CD4-positive, alpha-beta T cell treated with Interleukin-6 at 100 ng/mL for 8 hours (primary cell): ENCODE measurements around the gene SUSD3.

Experiments
- DNase-seq: peaks from one replicate; pipeline ENCODE4 v3.0.0-alpha.2; 2020; ENCODE audit warnings: mixed read lengths, low spot score

Gene SUSD3

GRCh38 chr9:93052791-93053540, 5.5 kb upstream of the SUSD3 start:
- DNase-seq, result no peak

- no peak for DNase-seq
Observed at GRCh38 chr9:93053781-93054331, 4.6 kb upstream of the SUSD3 start.

- DNase-seq, result no peak
Observed at GRCh38 chr9:93054758-93055704, 3.5 kb upstream of the SUSD3 start.

GRCh38 chr9:93057042-93057702, 1.3 kb upstream of the SUSD3 start:
- DNase-seq, result no peak

DNA sequence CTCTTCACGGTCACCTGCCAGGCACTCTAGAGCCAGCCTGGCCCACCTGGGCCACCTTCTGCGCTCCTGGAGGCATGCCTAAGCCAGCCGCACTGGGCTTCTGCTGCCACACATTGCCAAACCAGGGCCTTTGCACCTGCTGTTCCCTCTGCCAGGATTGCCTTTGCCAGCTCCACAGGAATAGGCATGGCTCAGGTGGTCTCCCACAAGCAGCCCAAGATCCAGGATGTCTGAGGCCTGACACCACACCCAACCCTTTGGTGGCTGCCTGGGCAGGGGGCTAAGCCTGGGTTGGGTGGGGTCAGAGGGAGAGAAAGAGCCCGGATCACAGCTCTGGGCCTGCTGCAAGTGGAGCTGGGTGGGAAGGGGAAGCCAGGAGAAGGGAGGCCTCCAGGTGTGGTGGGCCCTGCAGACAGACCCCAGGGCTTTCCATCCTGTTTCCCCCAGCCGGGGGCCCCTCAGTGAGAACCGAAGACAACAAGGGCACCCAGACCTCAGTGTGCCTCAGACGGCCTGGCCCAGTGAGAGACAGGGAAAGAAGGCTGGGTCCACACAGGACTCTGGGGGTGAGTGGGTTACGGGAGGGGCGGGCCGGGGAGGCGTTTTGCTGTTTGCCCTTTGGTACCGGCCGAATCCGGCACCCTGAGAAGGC, 672 bp upstream of the SUSD3 start:
- DNase-seq, result no peak

DNA sequence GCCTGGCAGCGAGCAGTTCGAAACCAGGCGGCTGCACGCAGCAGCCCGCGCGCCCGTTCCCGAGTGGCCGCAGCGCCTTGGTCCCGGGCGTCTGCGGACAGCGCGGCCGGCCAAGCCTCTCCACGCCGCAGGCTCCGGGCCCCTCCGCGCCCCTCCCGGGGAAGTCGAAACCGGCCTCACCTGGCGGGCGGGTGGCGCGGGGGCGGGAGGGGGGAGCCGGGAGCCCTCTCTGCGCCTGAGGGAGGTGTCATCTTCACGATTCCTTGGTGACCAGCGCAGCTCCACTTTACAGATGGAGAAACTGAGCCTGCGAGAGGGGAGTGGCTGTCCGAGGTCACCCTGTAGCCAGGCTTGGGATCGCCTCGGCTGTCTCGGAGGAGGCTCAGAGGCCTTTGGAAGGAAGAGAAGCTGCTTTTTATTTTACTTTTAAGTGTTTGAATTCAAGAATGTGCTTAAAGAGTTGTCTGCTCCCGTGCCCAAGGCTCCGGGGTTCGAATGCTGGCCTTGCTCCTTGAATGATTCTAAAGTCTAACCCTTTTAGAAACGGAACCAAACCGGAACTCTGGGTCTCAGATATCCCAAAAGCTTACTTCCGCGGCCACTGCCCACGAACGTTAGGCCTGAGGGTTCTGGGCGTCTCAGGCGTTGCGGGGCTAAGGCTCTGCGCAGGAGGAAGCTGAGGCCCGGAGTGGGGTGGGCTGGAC, 662 bp downstream of the SUSD3 start:
- DNase-seq, result no peak

GRCh38 chr9:93059715-93060578, 1.4 kb downstream of the SUSD3 start:
- no peak for DNase-seq

- DNase-seq, result no peak
Observed at GRCh38 chr9:93060746-93061259, 2.3 kb downstream of the SUSD3 start.

DNA sequence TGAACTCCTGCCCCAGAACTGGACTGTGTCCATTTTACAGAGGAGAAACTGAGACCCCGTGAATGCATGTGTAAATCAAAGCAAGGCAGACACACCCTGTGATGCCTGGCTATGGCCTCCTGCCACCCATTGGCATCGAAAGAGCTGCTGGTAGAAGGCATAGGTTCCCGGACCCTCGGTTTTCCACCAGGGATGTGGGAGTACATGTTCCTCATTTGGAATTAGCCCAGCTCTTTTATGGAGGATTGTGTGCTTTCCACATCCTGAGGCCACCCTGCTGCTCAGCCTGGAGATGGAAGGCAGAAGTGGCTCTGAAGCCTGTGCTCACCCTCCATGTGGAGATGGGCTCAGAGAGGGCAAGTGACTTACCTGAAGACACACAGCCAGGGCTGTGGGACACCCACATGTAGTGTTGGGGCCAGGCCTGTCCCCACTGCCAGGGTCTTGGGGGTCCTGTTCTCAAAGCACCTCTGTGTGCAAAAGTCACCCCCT, 2.8 kb downstream of the SUSD3 start:
- no peak for DNase-seq

DNA sequence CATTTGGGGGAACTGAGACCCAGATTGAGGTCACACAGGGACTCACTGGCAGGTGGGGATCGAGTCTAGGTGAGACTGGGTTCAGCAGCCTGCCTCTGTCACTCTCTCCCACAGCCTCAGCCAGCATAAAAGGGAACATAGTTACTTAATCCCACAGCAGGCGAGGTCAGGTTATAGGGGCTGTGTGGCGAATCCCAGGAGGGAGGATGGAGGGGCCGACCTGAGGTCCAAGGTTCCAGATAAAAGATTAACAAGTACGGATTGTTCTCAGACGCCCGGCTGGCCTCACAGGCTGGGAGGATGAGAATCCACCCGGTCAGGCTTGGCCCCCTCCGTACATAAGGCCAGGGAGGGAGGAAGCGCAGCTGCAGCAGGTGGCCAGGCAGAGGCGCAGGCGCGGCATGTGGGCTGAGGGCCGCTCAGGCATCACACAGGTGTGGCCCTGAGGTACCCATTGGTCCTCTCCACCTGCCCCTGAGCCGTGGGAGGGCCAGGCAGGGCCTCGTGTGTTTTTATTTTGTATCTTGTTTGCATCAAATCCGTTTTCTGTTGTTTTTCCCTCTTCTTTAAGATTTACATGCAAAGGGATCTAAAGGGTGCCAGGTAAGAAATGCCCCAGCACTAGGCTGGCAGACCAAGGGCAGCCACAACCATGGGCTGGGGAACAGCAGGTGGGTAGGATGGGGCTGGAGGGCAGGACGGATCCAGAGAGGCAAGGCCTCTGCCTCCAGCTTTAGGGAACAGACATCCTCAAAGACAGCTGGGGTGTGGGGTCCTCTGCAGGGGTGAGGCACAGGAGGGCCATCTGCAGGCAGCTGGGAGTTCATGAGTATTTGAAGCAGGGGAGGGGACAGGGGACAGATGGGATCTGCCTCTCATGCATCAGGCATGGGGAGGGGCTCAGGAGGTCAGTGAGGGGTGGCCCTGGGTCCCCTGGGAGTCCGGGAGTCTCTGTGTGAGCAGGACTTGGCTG, 3.6 kb downstream of the SUSD3 start:
- peak; percentile 33 for DNase-seq

- peak; percentile 93 for DNase-seq
Observed at GRCh38 chr9:93064392-93065134, 6.1 kb downstream of the SUSD3 start.

GRCh38 chr9:93065135-93065720, 6.7 kb downstream of the SUSD3 start:
- DNase-seq, result no peak

GRCh38 chr9:93066978-93067603, 8.6 kb downstream of the SUSD3 start:
- no peak for DNase-seq

- DNase-seq, result no peak
Observed at GRCh38 chr9:93068956-93069355, 10.5 kb downstream of the SUSD3 start.

GRCh38 chr9:93071464-93071863, 13.0 kb downstream of the SUSD3 start:
- DNase-seq, result no peak

DNA sequence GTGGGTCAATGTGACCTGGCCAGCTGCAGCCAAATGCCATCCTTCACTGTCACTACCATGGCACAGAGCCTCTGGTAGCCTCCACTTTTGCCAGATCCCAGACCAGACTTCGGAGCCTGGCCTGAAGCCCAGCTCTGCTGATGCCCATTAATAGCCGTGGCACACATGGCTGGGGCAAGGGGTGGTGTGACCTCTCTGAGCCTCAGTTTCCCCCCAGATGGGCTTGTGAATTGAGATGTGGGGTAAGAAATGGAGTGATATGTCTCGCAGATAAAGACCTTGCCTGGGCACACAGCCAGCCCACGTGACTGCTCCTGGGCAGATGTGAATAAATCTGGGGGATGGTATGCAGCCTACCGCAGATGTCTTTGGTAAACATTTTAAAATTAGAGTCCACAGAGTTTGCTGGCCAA, 13.9 kb downstream of the SUSD3 start:
- no peak for DNase-seq
